GM23338 (cell line): Measurements from ENCODE around the gene KNG1.
"Not testable (repeated sequence)": the region's sequence is repeated elsewhere in the genome, so short reads cannot be mapped to it uniquely, and the experiment has no call there.

Source experiments
- CTCF ChIP-seq, 2 experiments: fragments of 200-600 bp in 1 of 2; sonication (generic) in 1 of 2; conservative IDR thresholded peaks; 2 replicates each; pipeline versions ENCODE4 v1.5.1 to v1.6.1; 2016 to 2017; ENCODE audit warnings: antibody characterized with exemption in 2 of 2, low read depth in 2 of 2, mild to moderate bottlenecking in 2 of 2, moderate library complexity in 1 of 2
- ETS1 ChIP-seq: IDR thresholded peaks from 2 replicates; pipeline ENCODE4 v1.6.1; 2016; ENCODE audit warnings: antibody characterized with exemption
- EZH2 ChIP-seq: fragments of 200-600 bp; sonication (generic); IDR thresholded peaks from one replicate; pipeline ENCODE4 v1.8.0; 2017; ENCODE audit warnings: antibody characterized with exemption, mild to moderate bottlenecking, low read depth; ENCODE audit not compliant: unreplicated experiment
- EZH2phosphoT487 ChIP-seq: fragments of 200-600 bp; sonication (generic); IDR thresholded peaks from one replicate; pipeline ENCODE4 v1.8.1; 2018; ENCODE audit warnings: antibody characterized with exemption; ENCODE audit not compliant: unreplicated experiment
- ZNF114 ChIP-seq: fragments of 250-450 bp; sonication (Bioruptor Pico); IDR thresholded peaks from 2 replicates; pipeline ENCODE4 v1.5.0; 2020; ENCODE audit warnings: mild to moderate bottlenecking, moderate library complexity
- ZNF331 ChIP-seq: fragments of 250-450 bp; sonication (Bioruptor Pico); IDR thresholded peaks from 2 replicates; pipeline ENCODE4 v1.5.0; 2020; ENCODE audit warnings: low read depth, mild to moderate bottlenecking, moderate library complexity

- not testable (repeated sequence) for TF ChIP-seq CTCF (conservative IDR thresholded peaks at IDR 0.05; ENCODE audit: low read depth in 2 of 2); ETS1; EZH2; EZH2phosphoT487; ZNF114 (CRISPR knock-in tag); ZNF331
Observed at GRCh38 chr3:186686475-186686874, 30.7 kb upstream of the KNG1 start.
